ENCODE measurements around the gene DDX39A. TPM values are rescaled to one million over a fixed set of nuclear protein-coding genes. Genes with fewer than 3 reads are reported as not detected.

DDX39A gene
- total and polyA plus RNA-seq, 2 of the 8 experiments (the other 6 are each of a cell fraction or from before 2014, with no cell fraction given), result 139 TPM

DNA sequence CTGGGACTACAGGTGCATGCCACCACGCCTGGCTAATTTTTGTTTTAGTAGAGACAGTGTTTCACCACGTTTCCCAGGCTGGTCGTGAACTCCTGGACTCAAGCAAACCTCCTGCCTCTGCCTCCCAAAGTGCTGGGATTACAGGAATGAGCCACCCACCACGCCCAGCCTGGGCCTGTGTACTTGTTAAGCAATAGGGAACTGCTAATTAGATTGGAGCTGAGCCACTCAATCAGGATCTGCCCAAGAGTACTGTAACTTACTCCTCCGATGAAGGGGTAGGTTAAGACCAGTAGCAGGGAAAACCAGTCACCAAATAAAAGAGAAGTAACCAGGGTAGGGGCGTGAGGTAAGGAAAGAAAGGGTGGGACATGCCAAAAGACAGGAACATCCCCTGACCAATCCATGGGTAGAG is 2.3 kb downstream of the DDX39A start (continued):
- no peak for TF ChIP-seq CHD7 (IDR thresholded peaks at IDR 0.05; ENCODE audit: insufficient replicate concordance, low read length)
- TF ChIP-seq BCL11A (IDR thresholded peaks at IDR 0.05; ENCODE audit: low read depth in 2 of 2, low read length in 2 of 2), result no peak
- TF ChIP-seq HDAC6 (IDR thresholded peaks at IDR 0.05; ENCODE audit: low read depth, low read length), result no peak
- no peak for TF ChIP-seq CBX8 (IDR thresholded peaks at IDR 0.05; ENCODE audit: borderline replicate concordance, low read depth, low read length)
- no peak for TF ChIP-seq JUN (IDR thresholded peaks at IDR 0.05; ENCODE audit: low read depth, low read length)
- no peak for TF ChIP-seq HDAC2 (IDR thresholded peaks at IDR 0.05; ENCODE audit: borderline replicate concordance in 1 of 2, low read depth in 2 of 2, low read length in 2 of 2)
- TF ChIP-seq CBX5 (IDR thresholded peaks at IDR 0.05; ENCODE audit: low read depth, low read length), result no peak
- no peak for TF ChIP-seq RBBP5 (IDR thresholded peaks at IDR 0.05; ENCODE audit: borderline replicate concordance, low read depth, low read length)
- TF ChIP-seq RNF2 (IDR thresholded peaks at IDR 0.05; ENCODE audit: borderline replicate concordance, low read depth, low read length, missing control alignments, poor library complexity, severe bottlenecking), result no peak
- no peak for TF ChIP-seq GTF2F1 (IDR thresholded peaks at IDR 0.05; ENCODE audit: borderline replicate concordance, low read depth, low read length)
- no peak for TF ChIP-seq SUZ12 (IDR thresholded peaks at IDR 0.05; ENCODE audit: low read length)

All from H1 (cell line).